Measurements from ENCODE around the gene QSOX2.

DNA sequence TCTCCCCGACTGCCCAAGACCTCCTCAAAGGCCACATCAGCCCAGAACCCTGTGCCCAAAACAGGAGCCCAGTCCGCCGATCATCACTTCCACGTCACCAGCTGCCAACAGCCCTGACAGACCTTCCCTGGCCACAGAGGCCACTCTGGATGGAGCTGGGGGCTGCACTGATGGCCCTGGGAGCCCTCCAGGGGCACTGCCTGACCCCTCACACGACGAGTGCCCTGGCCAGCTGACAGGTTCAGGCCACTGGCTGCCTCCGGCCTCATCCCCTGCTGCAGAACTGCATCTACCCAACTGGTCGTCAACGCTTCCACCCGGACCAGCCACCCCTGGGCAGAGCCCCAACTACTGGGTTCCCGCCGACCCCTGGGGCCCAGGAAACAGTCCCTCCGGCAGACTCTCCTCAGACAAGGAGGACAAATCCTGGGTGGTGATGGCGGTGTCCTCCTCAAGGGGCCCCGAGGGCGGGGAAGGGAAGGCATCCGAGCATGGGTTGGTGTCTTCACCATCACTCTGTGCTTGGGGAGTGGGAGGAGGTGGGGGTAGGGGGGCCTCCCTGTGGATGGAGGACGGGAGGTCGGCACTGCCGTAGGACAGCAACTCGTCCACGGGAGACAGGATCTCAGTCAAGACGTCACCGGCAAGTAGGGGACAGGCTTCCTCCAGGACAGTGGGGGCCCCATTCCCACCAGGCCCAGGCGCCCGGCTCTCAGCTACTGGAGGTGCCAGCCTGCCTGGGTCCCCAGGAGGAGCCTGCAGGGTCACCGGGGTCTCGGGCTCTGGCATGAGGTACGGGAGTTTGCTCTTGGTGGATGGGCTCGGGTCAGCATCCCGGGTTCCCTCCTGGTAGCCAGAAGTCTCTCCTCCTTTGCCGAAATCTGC is 7.9 kb upstream of the QSOX2 start:
- TF ChIP-seq POLR2A (IDR thresholded peaks at IDR 0.05; ENCODE audit: borderline replicate concordance, extremely low read depth, insufficient read depth, insufficient read length) (no peak), JUND (IDR thresholded peaks at IDR 0.05) (no peak), EZH2 (IDR thresholded peaks at IDR 0.05) (no peak)
